ENCODE measurements around the gene GSS.
A peak's percentile ranks its signal among the peaks of the same experiment; 100 is the strongest.

Gene GSS

DNA sequence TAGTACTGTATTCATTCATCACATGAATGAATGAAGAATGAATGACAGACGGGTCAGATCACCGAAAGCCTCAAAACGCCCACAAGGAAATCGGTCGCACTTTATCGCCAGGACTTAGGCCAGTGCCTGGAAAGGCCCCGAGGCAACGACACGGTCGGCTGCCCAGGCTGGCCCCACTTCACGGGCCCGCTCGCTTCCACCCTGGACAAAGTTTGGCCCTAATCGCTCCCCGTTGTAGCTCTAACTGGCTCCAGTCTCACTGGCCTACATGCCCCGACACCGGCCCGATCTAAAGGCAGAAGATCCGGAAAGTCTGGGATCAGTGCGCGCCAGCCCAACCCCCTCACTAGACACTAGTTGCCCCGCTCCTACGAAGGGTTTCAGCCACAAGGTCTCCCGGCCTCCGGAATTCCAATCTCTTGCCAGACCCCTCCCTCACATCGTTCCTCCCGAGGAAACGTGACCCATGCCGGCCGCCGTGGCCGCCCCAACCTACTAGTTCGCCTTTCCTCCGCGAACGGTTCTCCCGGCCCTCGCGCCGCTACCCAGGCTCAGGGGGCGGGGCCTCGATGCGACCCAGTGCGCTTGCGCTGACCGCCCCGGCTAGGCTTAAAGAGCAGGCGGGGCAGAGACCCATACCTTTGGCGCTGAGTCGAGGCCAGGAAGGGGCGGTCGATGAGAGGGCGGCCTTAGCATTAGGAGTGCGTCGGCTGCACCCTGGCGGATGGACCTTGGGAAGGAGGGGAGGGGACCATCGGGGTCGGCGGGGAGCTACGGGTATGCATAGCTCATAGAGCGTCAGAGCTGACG is at the start of gene GSS, which contains the start of gene MYH7B:
GSS (minus strand) TSS at position 576 of the 810 bp plus-strand sequence. CDS start 3,954 bp downstream, outside the sequence.
MYH7B (plus strand) TSS at position 638 of the 810 bp plus-strand sequence. CDS start 22,138 bp downstream, outside the sequence.
- peak within 1 kb of the TSS; percentile 79 for H3K4me3 ChIP-seq
- peak within 1 kb of the TSS; percentile 93 for H3K9ac ChIP-seq
- peak within 1 kb of the TSS; percentile 89 for H3K27ac ChIP-seq
- TF ChIP-seq Cebpa-rat (IDR thresholded peaks at IDR 0.05), result no peak
- peaks cover 19% of the 10 kb centered on the region for H3K36me3 ChIP-seq
- H3K4me1 ChIP-seq, result peaks cover 17% of the 10 kb centered on the region
- no peaks in the 10 kb centered on the region for H3K27me3 ChIP-seq
- H3K4me2 ChIP-seq, result peak within 1 kb of the TSS; percentile 86
- H3K9me3 ChIP-seq, result no peaks in the 10 kb centered on the region
- no peaks in the 10 kb centered on the region for H4K20me1 ChIP-seq

DNA sequence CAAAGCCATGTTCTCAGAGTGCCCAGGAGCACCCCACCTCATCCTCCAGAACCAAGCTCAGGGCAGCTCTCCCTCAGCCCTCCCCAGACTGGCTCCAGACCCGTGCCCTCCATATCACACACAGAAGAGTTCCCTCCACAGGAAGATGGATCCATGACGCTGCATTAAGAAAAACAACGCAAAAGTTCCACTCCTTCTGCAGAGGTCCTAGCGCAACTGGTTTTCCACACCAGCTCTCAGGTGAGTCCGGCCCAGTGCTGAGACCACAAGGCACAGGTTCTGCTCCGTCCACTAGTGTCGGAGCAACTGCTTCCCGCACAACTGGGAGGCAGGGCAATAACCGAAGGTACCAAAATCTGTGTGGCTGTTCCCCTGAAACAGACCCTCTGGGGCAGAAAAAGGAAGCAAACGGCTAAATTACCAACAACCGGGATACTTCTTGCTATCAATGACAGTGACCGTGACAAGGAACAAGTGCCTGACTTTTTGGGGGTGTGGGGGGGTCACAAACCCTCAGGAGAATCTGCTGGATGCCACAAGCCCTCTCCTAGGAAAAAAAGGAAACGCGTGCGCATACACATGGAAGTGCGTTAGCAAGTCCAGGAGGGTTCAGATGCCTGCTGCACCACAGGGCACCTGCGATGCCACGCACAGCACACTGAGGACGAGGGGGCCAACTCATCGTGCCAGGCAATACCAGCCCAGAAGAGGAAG is 49.3 kb upstream of the GSS start:
- no peak overlapping the region for H3K4me2 ChIP-seq
- H3K36me3 ChIP-seq, result peaks cover 100% of the 10 kb centered on the region
- H4K20me1 ChIP-seq, result peaks cover 59% of the 10 kb centered on the region
- H3K9me3 ChIP-seq, result no peaks in the 10 kb centered on the region
- no peak for TF ChIP-seq Cebpa-rat (IDR thresholded peaks at IDR 0.05)
- H3K4me3 ChIP-seq, result no peak overlapping the region
- H3K27ac ChIP-seq, result no peak overlapping the region
- H3K4me1 ChIP-seq, result no peaks in the 10 kb centered on the region
- H3K9ac ChIP-seq, result no peak overlapping the region
- H3K27me3 ChIP-seq, result no peaks in the 10 kb centered on the region

DNA sequence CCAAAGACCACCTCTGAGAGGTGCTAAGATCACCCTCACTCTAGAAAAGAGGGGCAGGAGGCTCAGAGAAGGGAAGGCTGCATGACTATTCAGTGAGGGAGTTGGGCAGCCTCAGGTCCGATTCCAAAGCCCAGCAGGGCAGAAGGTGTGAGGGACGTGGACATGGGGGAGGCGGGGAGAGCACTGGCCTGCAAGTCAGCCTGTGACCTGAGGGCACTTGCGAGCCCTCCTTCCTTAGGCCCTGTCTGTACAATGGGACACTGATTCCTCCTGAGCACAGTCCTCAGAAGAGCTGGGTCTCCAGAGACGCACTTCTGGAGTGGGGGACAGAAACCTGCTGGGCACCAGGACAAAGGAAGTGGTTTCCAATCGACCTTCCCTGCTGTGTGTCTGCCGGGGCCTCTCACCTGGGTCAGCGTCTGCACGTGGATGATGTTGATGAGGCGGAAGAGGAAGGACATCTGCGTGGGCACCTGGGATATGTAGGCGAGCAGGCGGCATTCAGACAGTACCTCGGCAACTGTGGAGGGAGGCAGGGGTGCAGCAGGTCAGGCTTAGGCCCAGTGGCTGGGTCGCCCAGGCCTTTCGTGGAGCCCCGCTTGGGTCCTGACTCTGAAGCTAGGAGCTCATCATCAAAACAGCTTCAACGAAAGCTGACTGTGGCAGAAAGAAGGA is 48.6 kb upstream of the GSS start:
- TF ChIP-seq Cebpa-rat (IDR thresholded peaks at IDR 0.05), result no peak
- H3K27me3 ChIP-seq, result no peaks in the 10 kb centered on the region

DNA sequence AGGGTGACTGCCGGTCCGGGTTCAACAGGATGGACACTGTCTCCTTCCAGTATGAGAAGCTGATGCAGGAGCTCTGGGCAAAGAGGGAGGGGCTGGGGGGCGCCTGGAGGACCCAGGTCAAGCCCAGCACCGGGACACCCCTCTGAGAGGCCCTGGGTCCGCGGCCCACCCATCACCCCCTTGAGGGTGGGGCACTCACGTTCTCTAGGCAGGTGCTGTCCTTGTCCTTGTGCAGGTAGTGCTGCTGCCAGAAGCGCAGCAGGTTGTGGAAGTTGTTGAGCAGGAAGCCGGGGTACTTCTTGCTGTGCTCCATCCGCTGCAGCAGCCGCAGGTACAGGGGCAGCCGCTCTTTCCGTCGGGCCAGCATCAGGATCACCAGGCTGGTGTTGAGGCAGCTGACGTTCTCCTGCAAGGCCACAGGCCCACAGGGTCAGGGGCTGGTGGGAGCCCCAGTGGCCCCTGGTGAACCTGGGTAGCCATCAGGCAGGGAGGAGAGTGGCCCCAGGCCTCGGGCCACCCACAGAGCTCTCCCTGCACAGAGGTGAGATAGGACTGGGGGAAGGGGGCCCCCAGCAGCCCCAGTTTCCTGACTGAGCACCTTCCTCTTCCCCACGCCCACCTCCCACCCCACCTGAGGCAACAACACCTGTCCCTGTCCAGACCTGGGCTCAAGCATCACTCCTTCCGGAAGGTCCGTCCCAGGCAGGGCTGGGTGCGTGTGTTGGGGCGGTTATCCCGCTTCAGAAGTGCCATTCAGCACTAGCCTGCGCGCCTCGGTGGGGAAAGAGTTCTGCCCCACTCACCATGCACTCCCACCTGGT is 47.8 kb upstream of the GSS start:
- no peak overlapping the region for H3K4me3 ChIP-seq
- H3K27me3 ChIP-seq, result no peaks in the 10 kb centered on the region
- no peaks in the 10 kb centered on the region for H3K9me3 ChIP-seq
- peaks cover 70% of the 10 kb centered on the region for H4K20me1 ChIP-seq
- H3K4me2 ChIP-seq, result no peak overlapping the region
- no peak overlapping the region for H3K9ac ChIP-seq
- TF ChIP-seq Cebpa-rat (IDR thresholded peaks at IDR 0.05), result no peak
- peaks cover 100% of the 10 kb centered on the region for H3K36me3 ChIP-seq
- H3K4me1 ChIP-seq, result no peaks in the 10 kb centered on the region
- no peak overlapping the region for H3K27ac ChIP-seq

More for the DNA sequence above, 48.6 kb upstream of the GSS start:
- Histone ChIP-seq H3K4me2 (no peak overlapping the region), H3K4me3 (no peak overlapping the region), H3K27ac (no peak overlapping the region), H3K36me3 (peaks cover 100% of the 10 kb centered on the region), H3K9me3 (no peaks in the 10 kb centered on the region), H3K4me1 (no peaks in the 10 kb centered on the region), H3K9ac (no peak overlapping the region), H4K20me1 (peaks cover 62% of the 10 kb centered on the region)

DNA sequence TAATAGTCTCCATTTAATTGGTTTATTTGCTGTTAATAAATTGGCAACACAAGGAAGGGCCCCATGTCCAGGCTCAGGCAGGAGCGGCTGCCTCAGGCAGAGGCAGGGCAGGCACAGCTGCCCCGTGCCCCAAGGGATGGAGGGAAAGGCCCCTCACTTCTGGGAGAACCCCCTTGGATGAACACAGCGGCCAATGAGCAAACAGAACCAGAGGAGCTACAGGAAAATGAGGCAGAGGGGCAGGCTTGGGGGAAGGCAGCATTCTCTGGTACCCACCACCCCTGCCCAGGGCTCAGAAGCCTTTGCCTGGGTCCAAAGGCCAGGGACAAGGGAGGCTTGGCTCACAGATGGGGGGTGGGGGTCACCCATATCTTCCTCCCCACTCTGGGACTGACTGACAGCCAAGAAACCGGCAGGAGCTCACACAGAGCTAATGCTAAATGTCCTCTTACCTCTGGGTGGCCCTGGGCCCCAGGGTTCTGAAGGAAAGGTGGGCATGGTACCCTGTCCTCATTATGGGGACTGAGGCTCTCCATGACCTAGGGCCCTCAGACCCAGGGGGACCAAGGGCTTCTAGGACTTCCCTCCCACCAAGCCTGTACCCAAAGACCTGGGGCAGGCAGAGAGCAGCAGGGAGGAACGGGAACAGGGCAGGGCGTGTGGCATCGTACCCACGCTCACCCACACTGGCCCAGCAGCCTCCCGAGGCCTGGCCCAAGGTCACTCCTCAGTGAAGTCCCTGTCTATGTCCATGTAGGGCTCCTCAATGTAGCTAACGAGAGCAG is 47.0 kb upstream of the GSS start:
- Histone ChIP-seq H3K27ac (no peak overlapping the region), H3K4me2 (no peak overlapping the region), H3K4me3 (no peak overlapping the region), H3K36me3 (peaks cover 100% of the 10 kb centered on the region), H3K9me3 (no peaks in the 10 kb centered on the region), H3K9ac (no peak overlapping the region), H3K4me1 (no peaks in the 10 kb centered on the region), H4K20me1 (peaks cover 73% of the 10 kb centered on the region), H3K27me3 (no peaks in the 10 kb centered on the region)
- no peak for TF ChIP-seq Cebpa-rat (IDR thresholded peaks at IDR 0.05)

DNA sequence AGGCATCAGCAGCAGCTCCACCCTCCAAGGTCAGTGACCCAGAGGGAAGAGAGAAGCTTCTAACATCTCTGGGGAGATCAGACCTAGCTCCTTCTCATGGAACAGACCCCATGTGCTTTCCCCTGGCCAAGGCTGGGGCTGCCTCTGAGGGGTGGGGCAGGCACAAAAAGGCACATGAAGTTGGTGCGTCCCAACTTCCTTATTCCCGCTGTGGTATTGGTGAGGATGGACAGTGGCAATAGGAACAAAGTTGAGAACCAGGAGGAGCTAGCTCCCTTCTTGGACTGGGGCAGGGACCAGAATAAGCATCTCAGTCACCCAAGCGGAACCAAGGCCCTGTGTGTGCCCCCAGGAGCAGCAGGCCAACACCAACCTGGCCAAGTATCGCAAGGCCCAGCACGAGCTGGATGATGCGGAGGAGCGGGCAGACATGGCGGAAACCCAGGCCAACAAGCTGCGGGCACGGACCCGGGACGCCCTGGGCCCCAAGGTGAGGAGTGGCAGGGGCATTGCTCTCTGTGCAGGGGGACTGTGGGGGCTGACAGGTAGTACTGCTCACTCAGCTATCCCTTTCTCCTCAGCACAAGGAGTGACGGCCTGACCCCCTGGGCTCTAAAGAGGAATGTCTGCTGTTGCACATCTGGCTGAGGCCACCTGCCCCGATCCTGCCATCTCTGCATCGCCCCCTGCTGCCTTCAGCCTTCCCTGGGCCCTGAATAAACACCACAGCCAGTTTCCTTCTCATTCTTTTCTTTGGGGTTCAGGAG is 46.2 kb upstream of the GSS start:
- peaks cover 69% of the 10 kb centered on the region for H4K20me1 ChIP-seq
- no peak for TF ChIP-seq Cebpa-rat (IDR thresholded peaks at IDR 0.05)
- H3K9me3 ChIP-seq, result no peaks in the 10 kb centered on the region
- no peak overlapping the region for H3K4me3 ChIP-seq
- H3K36me3 ChIP-seq, result peaks cover 99% of the 10 kb centered on the region
- no peaks in the 10 kb centered on the region for H3K4me1 ChIP-seq
- no peak overlapping the region for H3K9ac ChIP-seq
- H3K27ac ChIP-seq, result no peak overlapping the region
- no peaks in the 10 kb centered on the region for H3K27me3 ChIP-seq
- no peak overlapping the region for H3K4me2 ChIP-seq

DNA sequence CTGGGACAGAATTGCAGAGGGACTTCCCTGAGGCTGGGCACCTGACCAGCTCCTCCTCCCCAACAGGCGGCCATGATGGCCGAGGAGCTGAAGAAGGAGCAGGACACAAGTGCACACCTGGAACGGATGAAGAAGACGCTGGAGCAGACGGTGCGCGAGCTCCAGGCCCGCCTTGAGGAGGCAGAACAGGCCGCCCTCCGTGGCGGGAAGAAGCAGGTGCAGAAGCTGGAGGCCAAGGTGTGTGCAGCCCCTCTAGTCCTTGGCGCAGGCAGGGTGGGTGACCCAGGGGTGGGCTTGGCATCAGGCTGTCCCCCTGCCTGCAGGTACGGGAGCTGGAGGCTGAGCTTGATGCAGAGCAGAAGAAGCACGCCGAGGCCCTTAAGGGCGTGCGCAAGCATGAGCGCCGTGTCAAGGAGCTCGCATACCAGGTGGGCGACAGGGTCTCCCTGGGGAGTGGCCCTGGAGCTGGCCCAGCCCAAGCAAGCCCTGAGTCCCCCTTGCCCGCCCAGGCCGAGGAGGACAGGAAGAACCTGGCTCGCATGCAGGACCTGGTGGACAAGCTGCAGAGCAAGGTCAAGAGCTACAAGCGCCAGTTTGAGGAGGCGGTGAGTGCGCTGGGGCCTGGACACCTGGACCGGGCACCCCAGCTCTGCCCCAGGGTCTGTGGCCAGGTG is 45.5 kb upstream of the GSS start:
- Histone ChIP-seq H3K4me2 (no peak overlapping the region), H4K20me1 (peaks cover 64% of the 10 kb centered on the region), H3K36me3 (peaks cover 99% of the 10 kb centered on the region), H3K27ac (no peak overlapping the region), H3K9me3 (no peaks in the 10 kb centered on the region), H3K4me1 (no peaks in the 10 kb centered on the region), H3K27me3 (no peaks in the 10 kb centered on the region), H3K9ac (no peak overlapping the region), H3K4me3 (no peak overlapping the region)
- no peak for TF ChIP-seq Cebpa-rat (IDR thresholded peaks at IDR 0.05)

Measured in BLaER1 (cell line).